ENCODE results near the gene DRGX. TPM values are rescaled to one million over a fixed set of nuclear protein-coding genes. Genes with fewer than 3 reads are reported as not detected.

DRGX gene
- total and polyA plus RNA-seq, 2 of the 13 experiments (the other 11 are each of a cell fraction or from before 2014, with no cell fraction given) = not detected

DNA sequence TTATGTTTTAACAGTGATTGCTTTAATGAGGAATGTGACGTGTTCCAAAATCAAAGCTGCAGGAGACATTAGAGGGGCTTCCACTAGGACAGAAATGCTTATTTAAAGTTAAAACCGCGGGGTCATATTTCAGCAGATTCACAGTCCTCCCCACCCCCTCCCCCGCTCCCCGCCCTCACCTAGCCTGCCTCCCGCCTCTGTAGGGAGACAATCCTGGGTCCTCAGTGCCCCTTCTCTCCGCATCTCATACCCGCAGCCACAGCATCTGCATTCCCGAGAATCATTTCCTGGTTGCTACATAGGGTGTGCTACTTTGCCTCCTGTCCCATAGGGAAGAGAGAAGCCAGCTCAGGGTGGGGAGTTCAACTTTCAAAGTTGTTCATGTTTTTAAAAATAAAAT lies 3.1 kb upstream of the DRGX start:
- in situ Hi-C loops (cut with HindIII; ENCODE audit: extremely low pct_ligation_motif_present, low pct_unique_long_range_greater_than_20kb) = no loop called here
- no peaks in the 10 kb centered on the region for H3K79me2 ChIP-seq (ENCODE audit: insufficient read depth, low read length)
- ChIA-PET POLR2A (no interaction called here), CTCF (ENCODE audit: low intra/inter-chr PET ratio, low total read pairs) (no interaction called here)
- BruUV-seq (replicated peaks) = no TSS peak
- no peak for DNase-seq (ENCODE audit: low spot score)
- no peaks in the 10 kb centered on the region for H3K36me3 ChIP-seq (replicated peaks in 1 of 2; ENCODE audit: control insufficient read depth in 1 of 2, insufficient read depth in 2 of 2, low read length in 2 of 2)
- intact Hi-C loops (cut with micrococcal nuclease; ENCODE audit: unreplicated experiment) = no loop called here
- H3K9ac ChIP-seq (ENCODE audit: insufficient read depth, low read depth, low read length) = no peak overlapping the region
- H3K9me3 ChIP-seq (ENCODE audit: low read length) = no peaks in the 10 kb centered on the region
- no peak overlapping the region for H2AFZ ChIP-seq (ENCODE audit: low read length)
- no peaks in the 10 kb centered on the region for H3K4me1 ChIP-seq (ENCODE audit: insufficient read depth, low read length)
- H3K27ac ChIP-seq (ENCODE audit: extremely low read length, insufficient read depth, low read length) = no peak overlapping the region
- no peaks in the 10 kb centered on the region; the same call in 1 of the 2 replicates for H4K20me1 ChIP-seq (ENCODE audit: insufficient read depth, low read length)
- peaks cover 8 to 72% of the 10 kb centered on the region in 2 experiments for H3K27me3 ChIP-seq (ENCODE audit: control insufficient read depth in 1 of 2, insufficient read depth in 2 of 2, low read length in 2 of 2)
- no peak for ATAC-seq
- no peak for TF ChIP-seq PBX3 (CRISPR knock-in tag; IDR thresholded peaks at IDR 0.05; ENCODE audit: borderline replicate concordance)
- TF ChIP-seq ISL2 (CRISPR knock-in tag; IDR thresholded peaks at IDR 0.05) = no peak
- TF ChIP-seq, protein P1, sequence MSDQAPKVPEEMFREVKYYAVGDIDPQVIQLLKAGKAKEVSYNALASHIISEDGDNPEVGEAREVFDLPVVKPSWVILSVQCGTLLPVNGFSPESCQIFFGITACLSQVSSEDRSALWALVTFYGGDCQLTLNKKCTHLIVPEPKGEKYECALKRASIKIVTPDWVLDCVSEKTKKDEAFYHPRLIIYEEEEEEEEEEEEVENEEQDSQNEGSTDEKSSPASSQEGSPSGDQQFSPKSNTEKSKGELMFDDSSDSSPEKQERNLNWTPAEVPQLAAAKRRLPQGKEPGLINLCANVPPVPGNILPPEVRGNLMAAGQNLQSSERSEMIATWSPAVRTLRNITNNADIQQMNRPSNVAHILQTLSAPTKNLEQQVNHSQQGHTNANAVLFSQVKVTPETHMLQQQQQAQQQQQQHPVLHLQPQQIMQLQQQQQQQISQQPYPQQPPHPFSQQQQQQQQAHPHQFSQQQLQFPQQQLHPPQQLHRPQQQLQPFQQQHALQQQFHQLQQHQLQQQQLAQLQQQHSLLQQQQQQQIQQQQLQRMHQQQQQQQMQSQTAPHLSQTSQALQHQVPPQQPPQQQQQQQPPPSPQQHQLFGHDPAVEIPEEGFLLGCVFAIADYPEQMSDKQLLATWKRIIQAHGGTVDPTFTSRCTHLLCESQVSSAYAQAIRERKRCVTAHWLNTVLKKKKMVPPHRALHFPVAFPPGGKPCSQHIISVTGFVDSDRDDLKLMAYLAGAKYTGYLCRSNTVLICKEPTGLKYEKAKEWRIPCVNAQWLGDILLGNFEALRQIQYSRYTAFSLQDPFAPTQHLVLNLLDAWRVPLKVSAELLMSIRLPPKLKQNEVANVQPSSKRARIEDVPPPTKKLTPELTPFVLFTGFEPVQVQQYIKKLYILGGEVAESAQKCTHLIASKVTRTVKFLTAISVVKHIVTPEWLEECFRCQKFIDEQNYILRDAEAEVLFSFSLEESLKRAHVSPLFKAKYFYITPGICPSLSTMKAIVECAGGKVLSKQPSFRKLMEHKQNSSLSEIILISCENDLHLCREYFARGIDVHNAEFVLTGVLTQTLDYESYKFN (CRISPR knock-in tag; conservative IDR thresholded peaks at IDR 0.05) = no peak
- WGBS (ENCODE audit: low lambda C conversion rate) = 24% methylated on average over 9 of the region's 9 CpGs
- no peak overlapping the region for H3K4me2 ChIP-seq (ENCODE audit: low read depth, low read length)
- FAIRE-seq = no peak
- no peak overlapping the region for H3K4me3 ChIP-seq (replicated peaks in 1 of 3; ENCODE audit: insufficient read depth in 1 of 3, low read depth in 2 of 3, low read length in 3 of 3)

Data from HepG2 (cell line).